ENCODE measurements around the gene RANBP1. TPM values are rescaled to one million over a fixed set of nuclear protein-coding genes. Genes with fewer than 3 reads are reported as not detected.

RANBP1 gene
- total RNA-seq, 1 experiment from 2014 or later = 443 TPM

- TF ChIP-seq, protein P1, sequence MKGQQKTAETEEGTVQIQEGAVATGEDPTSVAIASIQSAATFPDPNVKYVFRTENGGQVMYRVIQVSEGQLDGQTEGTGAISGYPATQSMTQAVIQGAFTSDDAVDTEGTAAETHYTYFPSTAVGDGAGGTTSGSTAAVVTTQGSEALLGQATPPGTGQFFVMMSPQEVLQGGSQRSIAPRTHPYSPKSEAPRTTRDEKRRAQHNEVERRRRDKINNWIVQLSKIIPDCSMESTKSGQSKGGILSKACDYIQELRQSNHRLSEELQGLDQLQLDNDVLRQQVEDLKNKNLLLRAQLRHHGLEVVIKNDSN (CRISPR knock-in tag; IDR thresholded peaks at IDR 0.05) = no peak
- TF ChIP-seq KAT7 (CRISPR knock-in tag; IDR thresholded peaks at IDR 0.05; ENCODE audit: borderline replicate concordance) = no peak
- no peak for TF ChIP-seq ZNF317 (CRISPR knock-in tag; IDR thresholded peaks at IDR 0.05; ENCODE audit: borderline replicate concordance, low read depth)
Measured at GRCh38 chr22:20080445-20080775, 35.5 kb upstream of the RANBP1 start (continued).

- ATAC-seq (no peak; the same call in 1 of the 2 replicates), DNase-seq (ENCODE audit: low spot score) (no peak)
- Mint-ChIP-seq H3K27ac (peak overlapping the region; percentile 90), H3K9me3 (no peaks in the 10 kb centered on the region), H3K4me3 (peak overlapping the region; percentile 91), H3K27me3 (ENCODE audit: low read depth) (no peaks in the 10 kb centered on the region), H3K36me3 (peaks cover 10% of the 10 kb centered on the region), H3K4me1 (peaks cover 41% of the 10 kb centered on the region)
- TF ChIP-seq OVOL2 (CRISPR knock-in tag; IDR thresholded peaks at IDR 0.05; ENCODE audit: borderline replicate concordance) = no peak
- no peak; the same call in 1 of the 2 replicates for TF ChIP-seq FOXP4 (CRISPR knock-in tag; IDR thresholded peaks at IDR 0.05)
- TF ChIP-seq ATF3 (CRISPR knock-in tag; conservative IDR thresholded peaks at IDR 0.05) = no peak
- ChIA-PET POLR2A (interaction anchor here (1.7 kb wide), 1 partner anchor 36 kb away, joined by 3 read pairs; the partner anchor contains the start of gene TRMT2A), CTCF (interaction anchor here (0.6 to 1.1 kb wide), 3 partner anchors 50 to 351 kb away, joined by 3 read pairs; no protein-coding TSS in a partner anchor)
Measured at GRCh38 chr22:20080776-20081654, 34.9 kb upstream of the RANBP1 start.

GRCh38 chr22:20083157-20083890 lies 32.6 kb upstream of the RANBP1 start:
- ATAC-seq (no peak), DNase-seq (ENCODE audit: low spot score) (no peak)
- Mint-ChIP-seq H3K4me3 (peak overlapping the region; percentile 20; the same call in 1 of the 2 replicates), H3K9me3 (no peaks in the 10 kb centered on the region), H3K27me3 (ENCODE audit: low read depth) (no peaks in the 10 kb centered on the region), H3K4me1 (peaks cover 41% of the 10 kb centered on the region), H3K27ac (peak overlapping the region; percentile 95), H3K36me3 (peaks cover 30% of the 10 kb centered on the region)
- TF ChIP-seq ZNF317 (CRISPR knock-in tag; IDR thresholded peaks at IDR 0.05; ENCODE audit: borderline replicate concordance, low read depth) (no peak), ETV6 (CRISPR knock-in tag; IDR thresholded peaks at IDR 0.05) (no peak), ZNF512 (CRISPR knock-in tag; IDR thresholded peaks at IDR 0.05; ENCODE audit: borderline replicate concordance) (no peak), CREB1 (CRISPR knock-in tag; IDR thresholded peaks at IDR 0.05) (no peak), ZNF219 (CRISPR knock-in tag; IDR thresholded peaks at IDR 0.05; ENCODE audit: borderline replicate concordance) (no peak), ZNF232 (CRISPR knock-in tag; IDR thresholded peaks at IDR 0.05) (no peak), ESRRA (CRISPR knock-in tag; IDR thresholded peaks at IDR 0.05; ENCODE audit: borderline replicate concordance) (no peak), TCF7 (CRISPR knock-in tag; IDR thresholded peaks at IDR 0.05; ENCODE audit: low read depth) (no peak)
- TF ChIP-seq, protein P2, sequence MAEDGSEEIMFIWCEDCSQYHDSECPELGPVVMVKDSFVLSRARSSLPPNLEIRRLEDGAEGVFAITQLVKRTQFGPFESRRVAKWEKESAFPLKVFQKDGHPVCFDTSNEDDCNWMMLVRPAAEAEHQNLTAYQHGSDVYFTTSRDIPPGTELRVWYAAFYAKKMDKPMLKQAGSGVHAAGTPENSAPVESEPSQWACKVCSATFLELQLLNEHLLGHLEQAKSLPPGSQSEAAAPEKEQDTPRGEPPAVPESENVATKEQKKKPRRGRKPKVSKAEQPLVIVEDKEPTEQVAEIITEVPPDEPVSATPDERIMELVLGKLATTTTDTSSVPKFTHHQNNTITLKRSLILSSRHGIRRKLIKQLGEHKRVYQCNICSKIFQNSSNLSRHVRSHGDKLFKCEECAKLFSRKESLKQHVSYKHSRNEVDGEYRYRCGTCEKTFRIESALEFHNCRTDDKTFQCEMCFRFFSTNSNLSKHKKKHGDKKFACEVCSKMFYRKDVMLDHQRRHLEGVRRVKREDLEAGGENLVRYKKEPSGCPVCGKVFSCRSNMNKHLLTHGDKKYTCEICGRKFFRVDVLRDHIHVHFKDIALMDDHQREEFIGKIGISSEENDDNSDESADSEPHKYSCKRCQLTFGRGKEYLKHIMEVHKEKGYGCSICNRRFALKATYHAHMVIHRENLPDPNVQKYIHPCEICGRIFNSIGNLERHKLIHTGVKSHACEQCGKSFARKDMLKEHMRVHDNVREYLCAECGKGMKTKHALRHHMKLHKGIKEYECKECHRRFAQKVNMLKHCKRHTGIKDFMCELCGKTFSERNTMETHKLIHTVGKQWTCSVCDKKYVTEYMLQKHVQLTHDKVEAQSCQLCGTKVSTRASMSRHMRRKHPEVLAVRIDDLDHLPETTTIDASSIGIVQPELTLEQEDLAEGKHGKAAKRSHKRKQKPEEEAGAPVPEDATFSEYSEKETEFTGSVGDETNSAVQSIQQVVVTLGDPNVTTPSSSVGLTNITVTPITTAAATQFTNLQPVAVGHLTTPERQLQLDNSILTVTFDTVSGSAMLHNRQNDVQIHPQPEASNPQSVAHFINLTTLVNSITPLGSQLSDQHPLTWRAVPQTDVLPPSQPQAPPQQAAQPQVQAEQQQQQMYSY (CRISPR knock-in tag; IDR thresholded peaks at IDR 0.05) = no peak
- ChIA-PET POLR2A (interaction anchor here (1.6 kb wide), 1 partner anchor 17 kb away, joined by 4 read pairs; no protein-coding TSS in a partner anchor), CTCF (interaction anchor here (0.7 to 1.0 kb wide), 2 partner anchors 27 to 34 kb away, joined by 3 to 5 read pairs; partner anchors contain the start of gene TRMT2A)
